ENCODE results near the gene KIDINS220. TPM values are rescaled to one million over a fixed set of nuclear protein-coding genes. Genes with fewer than 3 reads are reported as not detected.
A peak's percentile ranks its signal among the peaks of the same experiment; 100 is the strongest.

KIDINS220 gene
- total and polyA plus RNA-seq, 2 of the 13 experiments (the other 11 are each of a cell fraction or from before 2014, with no cell fraction given), result 25.2 to 32.3 TPM

DNA sequence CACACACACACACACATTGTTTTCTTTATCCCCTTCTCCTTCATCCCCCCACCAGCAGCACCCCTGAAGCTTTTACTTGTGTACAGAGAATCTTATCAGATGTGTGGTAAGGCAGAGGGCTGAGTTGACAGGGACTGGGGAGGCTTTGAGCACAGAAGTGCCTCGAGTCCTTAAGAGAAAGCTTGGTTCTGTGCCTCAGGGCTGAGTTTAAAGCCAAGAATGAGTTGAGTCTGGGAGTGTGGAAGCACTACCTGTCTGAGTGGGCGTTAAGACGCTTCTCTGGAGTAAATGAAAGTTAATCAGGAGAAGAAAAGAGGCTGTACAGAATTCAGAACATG is 152.9 kb downstream of the KIDINS220 start (continued):
- TF ChIP-seq, protein P1, sequence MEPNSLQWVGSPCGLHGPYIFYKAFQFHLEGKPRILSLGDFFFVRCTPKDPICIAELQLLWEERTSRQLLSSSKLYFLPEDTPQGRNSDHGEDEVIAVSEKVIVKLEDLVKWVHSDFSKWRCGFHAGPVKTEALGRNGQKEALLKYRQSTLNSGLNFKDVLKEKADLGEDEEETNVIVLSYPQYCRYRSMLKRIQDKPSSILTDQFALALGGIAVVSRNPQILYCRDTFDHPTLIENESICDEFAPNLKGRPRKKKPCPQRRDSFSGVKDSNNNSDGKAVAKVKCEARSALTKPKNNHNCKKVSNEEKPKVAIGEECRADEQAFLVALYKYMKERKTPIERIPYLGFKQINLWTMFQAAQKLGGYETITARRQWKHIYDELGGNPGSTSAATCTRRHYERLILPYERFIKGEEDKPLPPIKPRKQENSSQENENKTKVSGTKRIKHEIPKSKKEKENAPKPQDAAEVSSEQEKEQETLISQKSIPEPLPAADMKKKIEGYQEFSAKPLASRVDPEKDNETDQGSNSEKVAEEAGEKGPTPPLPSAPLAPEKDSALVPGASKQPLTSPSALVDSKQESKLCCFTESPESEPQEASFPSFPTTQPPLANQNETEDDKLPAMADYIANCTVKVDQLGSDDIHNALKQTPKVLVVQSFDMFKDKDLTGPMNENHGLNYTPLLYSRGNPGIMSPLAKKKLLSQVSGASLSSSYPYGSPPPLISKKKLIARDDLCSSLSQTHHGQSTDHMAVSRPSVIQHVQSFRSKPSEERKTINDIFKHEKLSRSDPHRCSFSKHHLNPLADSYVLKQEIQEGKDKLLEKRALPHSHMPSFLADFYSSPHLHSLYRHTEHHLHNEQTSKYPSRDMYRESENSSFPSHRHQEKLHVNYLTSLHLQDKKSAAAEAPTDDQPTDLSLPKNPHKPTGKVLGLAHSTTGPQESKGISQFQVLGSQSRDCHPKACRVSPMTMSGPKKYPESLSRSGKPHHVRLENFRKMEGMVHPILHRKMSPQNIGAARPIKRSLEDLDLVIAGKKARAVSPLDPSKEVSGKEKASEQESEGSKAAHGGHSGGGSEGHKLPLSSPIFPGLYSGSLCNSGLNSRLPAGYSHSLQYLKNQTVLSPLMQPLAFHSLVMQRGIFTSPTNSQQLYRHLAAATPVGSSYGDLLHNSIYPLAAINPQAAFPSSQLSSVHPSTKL (CRISPR knock-in tag; IDR thresholded peaks at IDR 0.05), result no peak
- TF ChIP-seq HMG20A (CRISPR knock-in tag; IDR thresholded peaks at IDR 0.05; ENCODE audit: borderline replicate concordance) (no peak), GATA4 (IDR thresholded peaks at IDR 0.05; ENCODE audit: borderline replicate concordance, low read depth) (no peak), FOXK1 (CRISPR knock-in tag; IDR thresholded peaks at IDR 0.05; ENCODE audit: borderline replicate concordance, low read depth) (no peak), IRF2 (CRISPR knock-in tag; IDR thresholded peaks at IDR 0.05) (0 out of 2 replicates have a peak, but pooled peaks have one; percentile 7), ZNF446 (CRISPR knock-in tag; IDR thresholded peaks at IDR 0.05) (no peak), PAF1 (CRISPR knock-in tag; IDR thresholded peaks at IDR 0.05) (0 out of 2 replicates have a peak, but pooled peaks have one; percentile 25), ZNF878 (CRISPR knock-in tag; IDR thresholded peaks at IDR 0.05) (peak; percentile 64; the same call in 1 of the 2 replicates), ZNF780A (CRISPR knock-in tag; IDR thresholded peaks at IDR 0.05) (no peak), ZNF891 (CRISPR knock-in tag; IDR thresholded peaks at IDR 0.05) (no peak)
- TF ChIP-seq, protein P2, sequence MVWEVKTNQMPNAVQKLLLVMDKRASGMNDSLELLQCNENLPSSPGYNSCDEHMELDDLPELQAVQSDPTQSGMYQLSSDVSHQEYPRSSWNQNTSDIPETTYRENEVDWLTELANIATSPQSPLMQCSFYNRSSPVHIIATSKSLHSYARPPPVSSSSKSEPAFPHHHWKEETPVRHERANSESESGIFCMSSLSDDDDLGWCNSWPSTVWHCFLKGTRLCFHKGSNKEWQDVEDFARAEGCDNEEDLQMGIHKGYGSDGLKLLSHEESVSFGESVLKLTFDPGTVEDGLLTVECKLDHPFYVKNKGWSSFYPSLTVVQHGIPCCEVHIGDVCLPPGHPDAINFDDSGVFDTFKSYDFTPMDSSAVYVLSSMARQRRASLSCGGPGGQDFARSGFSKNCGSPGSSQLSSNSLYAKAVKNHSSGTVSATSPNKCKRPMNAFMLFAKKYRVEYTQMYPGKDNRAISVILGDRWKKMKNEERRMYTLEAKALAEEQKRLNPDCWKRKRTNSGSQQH (CRISPR knock-in tag; IDR thresholded peaks at IDR 0.05; ENCODE audit: low read depth), result no peak
- TF ChIP-seq, protein P3, sequence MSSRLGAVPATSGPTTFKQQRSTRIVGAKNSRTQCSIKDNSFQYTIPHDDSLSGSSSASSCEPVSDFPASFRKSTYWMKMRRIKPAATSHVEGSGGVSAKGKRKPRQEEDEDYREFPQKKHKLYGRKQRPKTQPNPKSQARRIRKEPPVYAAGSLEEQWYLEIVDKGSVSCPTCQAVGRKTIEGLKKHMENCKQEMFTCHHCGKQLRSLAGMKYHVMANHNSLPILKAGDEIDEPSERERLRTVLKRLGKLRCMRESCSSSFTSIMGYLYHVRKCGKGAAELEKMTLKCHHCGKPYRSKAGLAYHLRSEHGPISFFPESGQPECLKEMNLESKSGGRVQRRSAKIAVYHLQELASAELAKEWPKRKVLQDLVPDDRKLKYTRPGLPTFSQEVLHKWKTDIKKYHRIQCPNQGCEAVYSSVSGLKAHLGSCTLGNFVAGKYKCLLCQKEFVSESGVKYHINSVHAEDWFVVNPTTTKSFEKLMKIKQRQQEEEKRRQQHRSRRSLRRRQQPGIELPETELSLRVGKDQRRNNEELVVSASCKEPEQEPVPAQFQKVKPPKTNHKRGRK (CRISPR knock-in tag; IDR thresholded peaks at IDR 0.05), result no peak
- TF ChIP-seq, protein P4, sequence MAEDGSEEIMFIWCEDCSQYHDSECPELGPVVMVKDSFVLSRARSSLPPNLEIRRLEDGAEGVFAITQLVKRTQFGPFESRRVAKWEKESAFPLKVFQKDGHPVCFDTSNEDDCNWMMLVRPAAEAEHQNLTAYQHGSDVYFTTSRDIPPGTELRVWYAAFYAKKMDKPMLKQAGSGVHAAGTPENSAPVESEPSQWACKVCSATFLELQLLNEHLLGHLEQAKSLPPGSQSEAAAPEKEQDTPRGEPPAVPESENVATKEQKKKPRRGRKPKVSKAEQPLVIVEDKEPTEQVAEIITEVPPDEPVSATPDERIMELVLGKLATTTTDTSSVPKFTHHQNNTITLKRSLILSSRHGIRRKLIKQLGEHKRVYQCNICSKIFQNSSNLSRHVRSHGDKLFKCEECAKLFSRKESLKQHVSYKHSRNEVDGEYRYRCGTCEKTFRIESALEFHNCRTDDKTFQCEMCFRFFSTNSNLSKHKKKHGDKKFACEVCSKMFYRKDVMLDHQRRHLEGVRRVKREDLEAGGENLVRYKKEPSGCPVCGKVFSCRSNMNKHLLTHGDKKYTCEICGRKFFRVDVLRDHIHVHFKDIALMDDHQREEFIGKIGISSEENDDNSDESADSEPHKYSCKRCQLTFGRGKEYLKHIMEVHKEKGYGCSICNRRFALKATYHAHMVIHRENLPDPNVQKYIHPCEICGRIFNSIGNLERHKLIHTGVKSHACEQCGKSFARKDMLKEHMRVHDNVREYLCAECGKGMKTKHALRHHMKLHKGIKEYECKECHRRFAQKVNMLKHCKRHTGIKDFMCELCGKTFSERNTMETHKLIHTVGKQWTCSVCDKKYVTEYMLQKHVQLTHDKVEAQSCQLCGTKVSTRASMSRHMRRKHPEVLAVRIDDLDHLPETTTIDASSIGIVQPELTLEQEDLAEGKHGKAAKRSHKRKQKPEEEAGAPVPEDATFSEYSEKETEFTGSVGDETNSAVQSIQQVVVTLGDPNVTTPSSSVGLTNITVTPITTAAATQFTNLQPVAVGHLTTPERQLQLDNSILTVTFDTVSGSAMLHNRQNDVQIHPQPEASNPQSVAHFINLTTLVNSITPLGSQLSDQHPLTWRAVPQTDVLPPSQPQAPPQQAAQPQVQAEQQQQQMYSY (CRISPR knock-in tag; IDR thresholded peaks at IDR 0.05), result no peak
- TF ChIP-seq, protein P5, sequence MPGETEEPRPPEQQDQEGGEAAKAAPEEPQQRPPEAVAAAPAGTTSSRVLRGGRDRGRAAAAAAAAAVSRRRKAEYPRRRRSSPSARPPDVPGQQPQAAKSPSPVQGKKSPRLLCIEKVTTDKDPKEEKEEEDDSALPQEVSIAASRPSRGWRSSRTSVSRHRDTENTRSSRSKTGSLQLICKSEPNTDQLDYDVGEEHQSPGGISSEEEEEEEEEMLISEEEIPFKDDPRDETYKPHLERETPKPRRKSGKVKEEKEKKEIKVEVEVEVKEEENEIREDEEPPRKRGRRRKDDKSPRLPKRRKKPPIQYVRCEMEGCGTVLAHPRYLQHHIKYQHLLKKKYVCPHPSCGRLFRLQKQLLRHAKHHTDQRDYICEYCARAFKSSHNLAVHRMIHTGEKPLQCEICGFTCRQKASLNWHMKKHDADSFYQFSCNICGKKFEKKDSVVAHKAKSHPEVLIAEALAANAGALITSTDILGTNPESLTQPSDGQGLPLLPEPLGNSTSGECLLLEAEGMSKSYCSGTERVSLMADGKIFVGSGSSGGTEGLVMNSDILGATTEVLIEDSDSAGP (CRISPR knock-in tag; IDR thresholded peaks at IDR 0.05; ENCODE audit: borderline replicate concordance), result no peak
- TF ChIP-seq, protein P6, sequence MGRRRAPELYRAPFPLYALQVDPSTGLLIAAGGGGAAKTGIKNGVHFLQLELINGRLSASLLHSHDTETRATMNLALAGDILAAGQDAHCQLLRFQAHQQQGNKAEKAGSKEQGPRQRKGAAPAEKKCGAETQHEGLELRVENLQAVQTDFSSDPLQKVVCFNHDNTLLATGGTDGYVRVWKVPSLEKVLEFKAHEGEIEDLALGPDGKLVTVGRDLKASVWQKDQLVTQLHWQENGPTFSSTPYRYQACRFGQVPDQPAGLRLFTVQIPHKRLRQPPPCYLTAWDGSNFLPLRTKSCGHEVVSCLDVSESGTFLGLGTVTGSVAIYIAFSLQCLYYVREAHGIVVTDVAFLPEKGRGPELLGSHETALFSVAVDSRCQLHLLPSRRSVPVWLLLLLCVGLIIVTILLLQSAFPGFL (CRISPR knock-in tag; IDR thresholded peaks at IDR 0.05), result no peak

All from HepG2 (cell line).